Testis (tissue), 3 donors: ENCODE results near the gene SLC18B1. TPM values are rescaled to one million over a fixed set of nuclear protein-coding genes. Genes with fewer than 3 reads are reported as not detected.

Experiments
- DNase-seq: peaks from one replicate; pipeline ENCODE4 v3.0.0-alpha.2; 2019
- H3K27ac ChIP-seq, 2 donors: fragments of 200-600 bp; sonication (generic); one replicate each; pipeline ENCODE4 v1.5.1; 2019
- H3K27me3 ChIP-seq: fragments of 200-600 bp; sonication (generic); one replicate; pipeline ENCODE4 v1.5.1; 2019
- H3K36me3 ChIP-seq: fragments of 200-600 bp; sonication (generic); one replicate; pipeline ENCODE4 v1.5.1; 2017; ENCODE audit warnings: low read depth; ENCODE audit errors: missing control alignments
- H3K4me1 ChIP-seq: fragments of 200-600 bp; sonication (generic); one replicate; pipeline ENCODE4 v1.5.1; 2019
- H3K4me3 ChIP-seq, 2 donors: fragments of 200-600 bp; sonication (generic); one replicate each; pipeline ENCODE4 v1.5.1; 2017 to 2019
- H3K9me3 ChIP-seq: fragments of 200-600 bp; sonication (generic); one replicate; pipeline ENCODE4 v1.5.1; 2017
- CTCF ChIP-seq, 3 experiments: fragments of 450-650 bp in 2 of 3; fragments of 200-600 bp in 1 of 3; sonication (generic) in 1 of 3; IDR thresholded peaks; one replicate each; pipeline ENCODE4 v1.5.1; 2016 to 2019; ENCODE audit warnings: antibody characterized with exemption in 3 of 3, mild to moderate bottlenecking in 2 of 3, moderate library complexity in 1 of 3
- POLR2A ChIP-seq: fragments of 450-650 bp; IDR thresholded peaks from one replicate; pipeline ENCODE4 v1.6.1; 2017; ENCODE audit warnings: antibody characterized with exemption, mild to moderate bottlenecking, moderate library complexity
- WGBS, 2 donors: methylation state at CpG; one replicate each; pipeline ENCODE4 v1.1.5; 2018; 5-methylcytosine and 5-hydroxymethylcytosine counted together
- intact Hi-C: fragments of 100-400 bp; cut with DNase I; formaldehyde crosslinking; loops from one replicate; pipeline ENCODE4 v1.15.1; 2023; ENCODE audit warnings: low total_unique reads
- polyA plus RNA-seq: library from polyadenylated mRNA; stranded (reverse); fragments of 350-450 nt; fragmentation: Illumina TruSeq; extraction: RNeasy Lipid Tissue Mini Kit (QIAGEN cat#74804); gene quantifications from one replicate; pipeline ENCODE4 v1.2.3, GENCODE V29; 2014; ENCODE audit warnings: low read depth, low replicate concordance; ENCODE audit not compliant: insufficient read depth
- total RNA-seq, 2 donors: library from RNA; depleted of rRNA; stranded (reverse); fragments of >200 nt; gene quantifications; one replicate each; pipeline ENCODE4 v1.2.3, GENCODE V29; 2016

SLC18B1 gene
- total and polyA plus RNA-seq, 3 donors from 2014 or later: 2.4 to 7.5 (median 3.6) TPM

GRCh38 chr6:132817554-132818403, 19.3 kb upstream of the SLC18B1 start:
- 88 to 92% methylated on average over 10 of the region's 10 CpGs for WGBS, 2 donors
- intact Hi-C loops: no loop called here

GRCh38 chr6:132816660-132817059, 18.2 kb upstream of the SLC18B1 start:
- H3K36me3 ChIP-seq: no peaks in the 10 kb centered on the region

More at GRCh38 chr6:132817554-132818403, 19.3 kb upstream of the SLC18B1 start:
- Histone ChIP-seq H3K9me3 (no peaks in the 10 kb centered on the region), H3K4me3 (no peak overlapping the region), H3K27me3 (no peaks in the 10 kb centered on the region), H3K4me1 (peaks cover 13% of the 10 kb centered on the region), H3K27ac (no peak overlapping the region), H3K36me3 (no peaks in the 10 kb centered on the region)
- TF ChIP-seq POLR2A (no peak), CTCF (IDR thresholded peaks at IDR 0.05) (no peak)
- DNase-seq: no peak

GRCh38 chr6:132814716-132815570, 16.5 kb upstream of the SLC18B1 start:
- H3K27me3 ChIP-seq: no peaks in the 10 kb centered on the region
- peak overlapping the region; percentile 26 to 44 for H3K27ac ChIP-seq
- no peak for TF ChIP-seq CTCF (IDR thresholded peaks at IDR 0.05)
- TF ChIP-seq POLR2A: no peak
- H3K36me3 ChIP-seq: no peaks in the 10 kb centered on the region
- DNase-seq: no peak
- WGBS, 2 donors: 0 to 1% methylated on average over 11 to 27 of the region's 27 CpGs
- peaks cover 13% of the 10 kb centered on the region for H3K4me1 ChIP-seq
- no peaks in the 10 kb centered on the region for H3K9me3 ChIP-seq
- peak overlapping the region; percentile 82 to 99 for H3K4me3 ChIP-seq
- intact Hi-C loops: no loop called here

More at GRCh38 chr6:132816660-132817059, 18.2 kb upstream of the SLC18B1 start:
- WGBS, 2 donors: 63 to 74% methylated on average over 4 of the region's 4 CpGs
- Histone ChIP-seq H3K27ac (no peak overlapping the region), H3K4me3 (no peak overlapping the region), H3K4me1 (peaks cover 13% of the 10 kb centered on the region), H3K9me3 (no peaks in the 10 kb centered on the region), H3K27me3 (no peaks in the 10 kb centered on the region)
- intact Hi-C loops: no loop called here
- no peak for DNase-seq
- TF ChIP-seq CTCF (IDR thresholded peaks at IDR 0.05): no peak
- TF ChIP-seq POLR2A: no peak

- TF ChIP-seq CTCF (IDR thresholded peaks at IDR 0.05) (no peak), POLR2A (no peak)
- no peaks in the 10 kb centered on the region for H3K27me3 ChIP-seq
- H3K9me3 ChIP-seq: no peaks in the 10 kb centered on the region
- peak overlapping the region; percentile 91 to 99 for H3K4me3 ChIP-seq
- H3K4me1 ChIP-seq: peaks cover 13% of the 10 kb centered on the region
- peak; percentile 61 for DNase-seq
- 1% methylated on average over 27 of the region's 27 CpGs for WGBS, 2 donors
- intact Hi-C loops: no loop called here
- H3K27ac ChIP-seq: peak overlapping the region; percentile 78 to 84
- no peaks in the 10 kb centered on the region for H3K36me3 ChIP-seq
These were observed 14.9 kb upstream of the SLC18B1 start for GRCh38 chr6:132813173-132813856.
